OCI-LY3 (cell line): Measurements from ENCODE around the gene ANKS1A.
"Not testable (repeated sequence)": the region's sequence is repeated elsewhere in the genome, so short reads cannot be mapped to it uniquely, and the experiment has no call there.

Experiments
- H2AFZ ChIP-seq: fragments of 200-600, 300-600 bp; shearing (Covaris generic); 2 replicates; pipeline ENCODE4 v1.6.0; 2014; ENCODE audit warnings: antibody characterized with exemption, low read depth, low read length
- H3K27ac ChIP-seq: fragments of 200-600, 300-600 bp; sonication (generic); 2 replicates; pipeline ENCODE4 v1.5.1; 2014; ENCODE audit warnings: mild to moderate bottlenecking, low read length, moderate library complexity, mixed read lengths
- H3K27me3 ChIP-seq: fragments of 200-600, 300-600 bp; sonication (generic); 2 replicates; pipeline ENCODE4 v1.6.1; 2014; ENCODE audit warnings: low read depth, low read length, mixed read lengths
- H3K36me3 ChIP-seq: fragments of 200-600, 300-600 bp; sonication (generic); replicated peaks from 2 replicates; pipeline ENCODE3; 2014; ENCODE audit warnings: low read depth, low read length, mixed read lengths
- H3K4me1 ChIP-seq: fragments of 300-600, 200-600 bp; sonication (generic); 2 replicates; pipeline ENCODE4 v1.6.1; 2014; ENCODE audit warnings: low read length, mixed read lengths
- H3K4me2 ChIP-seq: fragments of 200-600, 300-600 bp; sonication (generic); 2 replicates; pipeline ENCODE4 v1.6.1; 2014; ENCODE audit warnings: low read length, mixed read lengths
- H3K4me3 ChIP-seq: fragments of 300-600, 200-600 bp; sonication (generic); 2 replicates; pipeline ENCODE4 v1.5.1; 2014; ENCODE audit warnings: antibody characterized with exemption, mild to moderate bottlenecking, low read length, moderate library complexity
- H3K79me2 ChIP-seq: fragments of 300-600, 200-600 bp; shearing (Covaris generic); 2 replicates; pipeline ENCODE4 v1.6.1; 2014; ENCODE audit warnings: mild to moderate bottlenecking, low read length, mixed read lengths
- H3K9ac ChIP-seq: fragments of 300-600, 200-600 bp; shearing (Covaris generic); 2 replicates; pipeline ENCODE4 v1.6.0; 2014; ENCODE audit warnings: mild to moderate bottlenecking, low read length, moderate library complexity
- H3K9me3 ChIP-seq: fragments of 200-600, 300-600 bp; shearing (Covaris generic); 2 replicates; pipeline ENCODE4 v1.6.1; 2014; ENCODE audit warnings: low read length, mixed read lengths; ENCODE audit not compliant: insufficient read depth
- H4K20me1 ChIP-seq: fragments of 200-600, 300-600 bp; sonication (generic); 2 replicates; pipeline ENCODE4 v1.6.1; 2016; ENCODE audit warnings: low read length, mixed read lengths; ENCODE audit not compliant: insufficient read depth
- CTCF ChIP-seq: fragments of 200-600, 300-600 bp; sonication (generic); IDR thresholded peaks from 2 replicates; pipeline ENCODE4 v1.5.1; 2014; ENCODE audit warnings: antibody characterized with exemption, low read length, low read depth
- EZH2phosphoT487 ChIP-seq: fragments of 200-600 bp; shearing (Covaris generic); IDR thresholded peaks from 2 replicates; pipeline ENCODE4 v1.6.1; 2018; ENCODE audit warnings: antibody characterized with exemption, mixed run types, low read depth

The ANKS1A gene

GRCh38 chr6:34994693-34995092, 105.6 kb downstream of the ANKS1A start:
- H4K20me1 ChIP-seq = no peaks in the 10 kb centered on the region
- no peaks in the 10 kb centered on the region for H3K27me3 ChIP-seq
- no peak overlapping the region for H2AFZ ChIP-seq
- no peaks in the 10 kb centered on the region for H3K4me1 ChIP-seq
- no peak for TF ChIP-seq EZH2phosphoT487
- no peak overlapping the region for H3K4me2 ChIP-seq
- no peaks in the 10 kb centered on the region for H3K79me2 ChIP-seq
- H3K4me3 ChIP-seq = no peak overlapping the region
- H3K27ac ChIP-seq = no peak overlapping the region
- H3K9ac ChIP-seq = no peak overlapping the region
- H3K36me3 ChIP-seq = no peaks in the 10 kb centered on the region
- H3K9me3 ChIP-seq = no peaks in the 10 kb centered on the region

- not testable (repeated sequence) for H2AFZ ChIP-seq, H3K4me3 ChIP-seq, H3K27me3 ChIP-seq, H3K9me3 ChIP-seq, H3K79me2 ChIP-seq, H3K27ac ChIP-seq, H4K20me1 ChIP-seq, H3K4me2 ChIP-seq, H3K9ac ChIP-seq, H3K4me1 ChIP-seq, H3K36me3 ChIP-seq
These were observed 109.4 kb downstream of the ANKS1A start for GRCh38 chr6:34998417-34998816.

- not testable (repeated sequence) for H3K4me1 ChIP-seq, H4K20me1 ChIP-seq
These were observed 110.1 kb downstream of the ANKS1A start for GRCh38 chr6:34999153-34999552.

GRCh38 chr6:34999962-35000361, 110.9 kb downstream of the ANKS1A start:
- H3K4me2 ChIP-seq, H3K36me3 ChIP-seq, H3K4me1 ChIP-seq, H3K79me2 ChIP-seq, H3K27me3 ChIP-seq, H2AFZ ChIP-seq, H3K27ac ChIP-seq, H3K9ac ChIP-seq, H4K20me1 ChIP-seq, H3K4me3 ChIP-seq, H3K9me3 ChIP-seq: not testable (repeated sequence)

More at GRCh38 chr6:34999153-34999552, 110.1 kb downstream of the ANKS1A start:
- H3K36me3 ChIP-seq, H3K27me3 ChIP-seq, H3K79me2 ChIP-seq, H3K9me3 ChIP-seq, H3K4me2 ChIP-seq, H3K27ac ChIP-seq, H3K9ac ChIP-seq, H2AFZ ChIP-seq, H3K4me3 ChIP-seq: not testable (repeated sequence)

GRCh38 chr6:35001349-35001748, 112.3 kb downstream of the ANKS1A start:
- H3K4me2 ChIP-seq, H3K4me3 ChIP-seq, H3K4me1 ChIP-seq, H3K9ac ChIP-seq, H3K79me2 ChIP-seq, H3K27me3 ChIP-seq, H2AFZ ChIP-seq, H4K20me1 ChIP-seq, H3K36me3 ChIP-seq, H3K9me3 ChIP-seq, H3K27ac ChIP-seq: not testable (repeated sequence)

GRCh38 chr6:35003886-35004530, 115.0 kb downstream of the ANKS1A start:
- H4K20me1 ChIP-seq, H3K4me1 ChIP-seq, H3K27ac ChIP-seq, H3K36me3 ChIP-seq, H3K27me3 ChIP-seq, H3K4me3 ChIP-seq, H3K4me2 ChIP-seq, H2AFZ ChIP-seq, H3K9ac ChIP-seq, H3K9me3 ChIP-seq, H3K79me2 ChIP-seq: not testable (repeated sequence)

- H2AFZ ChIP-seq = no peak overlapping the region
- peaks cover 13% of the 10 kb centered on the region for H3K4me1 ChIP-seq
- no peaks in the 10 kb centered on the region for H3K79me2 ChIP-seq
- H3K9me3 ChIP-seq = no peaks in the 10 kb centered on the region
- TF ChIP-seq CTCF = no peak
- H3K4me2 ChIP-seq = no peak overlapping the region
- no peaks in the 10 kb centered on the region for H4K20me1 ChIP-seq
- H3K9ac ChIP-seq = no peak overlapping the region
- no peak overlapping the region for H3K4me3 ChIP-seq
- H3K27me3 ChIP-seq = no peaks in the 10 kb centered on the region
- H3K27ac ChIP-seq = no peak overlapping the region
- no peaks in the 10 kb centered on the region for H3K36me3 ChIP-seq
These were observed 118.0 kb downstream of the ANKS1A start for GRCh38 chr6:35007016-35007415.
